Caco-2 (cell line): ENCODE data around the gene MYO5C. TPM values are rescaled to one million over a fixed set of nuclear protein-coding genes. Genes with fewer than 3 reads are reported as not detected.

ENCODE experiments used
- BruUV-seq: library from RNA; stranded (reverse); fragments of 400-500 nt; replicated peaks from 2 replicates; lab custom pipeline; 2021; lab: Mats Ljungman, UMichigan
- CTCF ChIA-PET: fragments of 300-600 bp; sonication (Branson Sonifier 250); formaldehyde crosslinking; loops from one replicate; lab custom pipeline; 2022; ENCODE audit warnings: antibody characterized with exemption; lab: Charles Lee
- POLR2A ChIA-PET: fragments of 300-600 bp; sonication (Branson Sonifier 250); formaldehyde crosslinking; loops from one replicate; lab custom pipeline; 2022; ENCODE audit warnings: antibody characterized with exemption; lab: Charles Lee
- DNase-seq, 2 experiments: peaks; one replicate each; pipeline versions ENCODE4 v3.0.0 to v3.0.0-alpha.2; 2020 to 2022
- H3K27me3 ChIP-seq: replicated peaks from 2 replicates; pipeline ENCODE4 v1.6.0; 2011; ENCODE audit warnings: low read length; ENCODE audit not compliant: control insufficient read depth, insufficient read depth
- H3K36me3 ChIP-seq: 2 replicates; pipeline ENCODE4 v1.5.1; 2011; ENCODE audit warnings: low read length; ENCODE audit not compliant: control insufficient read depth, insufficient read depth
- H3K4me1 ChIP-seq: fragments of 250-450 bp; sonication (Bioruptor Pico); 2 replicates; pipeline ENCODE4 v1.5.1; 2020; ENCODE audit warnings: mild to moderate bottlenecking
- H3K4me3 ChIP-seq: 2 replicates; pipeline ENCODE4 v1.5.1; 2011; ENCODE audit warnings: low read depth, mild to moderate bottlenecking, control low read depth, low read length
- H3K9me3 ChIP-seq: fragments of 250-450 bp; sonication (Bioruptor Pico); 2 replicates; pipeline ENCODE4 v1.5.1; 2020; ENCODE audit warnings: mild to moderate bottlenecking, moderate library complexity
- H3K27ac Mint-ChIP-seq: one replicate; pipeline ENCODE4 v1.8.0; 2022; ENCODE audit warnings: mixed read lengths; ENCODE audit not compliant: unreplicated experiment
- H3K27me3 Mint-ChIP-seq: one replicate; pipeline ENCODE4 v1.8.0; 2022; ENCODE audit warnings: mixed read lengths; ENCODE audit not compliant: insufficient read depth, unreplicated experiment
- H3K36me3 Mint-ChIP-seq: one replicate; pipeline ENCODE4 v1.8.0; 2022; ENCODE audit warnings: mild to moderate bottlenecking, mixed read lengths; ENCODE audit not compliant: insufficient read depth, unreplicated experiment
- H3K4me1 Mint-ChIP-seq: one replicate; pipeline ENCODE4 v1.8.0; 2022; ENCODE audit warnings: low read depth, mixed read lengths; ENCODE audit not compliant: unreplicated experiment
- H3K4me3 Mint-ChIP-seq: one replicate; pipeline ENCODE4 v1.8.0; 2022; ENCODE audit warnings: mild to moderate bottlenecking, moderate library complexity, mixed read lengths; ENCODE audit not compliant: unreplicated experiment
- H3K9me3 Mint-ChIP-seq: one replicate; pipeline ENCODE4 v1.8.0; 2022; ENCODE audit warnings: mixed read lengths; ENCODE audit not compliant: unreplicated experiment
- intact Hi-C: fragments of 100-400 bp; cut with micrococcal nuclease; formaldehyde crosslinking; loops from one replicate; pipeline ENCODE4 v1.10.0; 2022; ENCODE audit not compliant: unreplicated experiment
- total RNA-seq: library from RNA; stranded (reverse); gene quantifications from 2 replicates; pipeline ENCODE4 v1.2.3, GENCODE V29; 2022
- TF ChIP-seq, protein P1 (sequence below), 2 experiments: fragments of 200-600 bp in 1 of 2; IDR thresholded peaks; 1 replicate in 1 of 2; 2 replicates in 1 of 2; pipeline versions ENCODE4 v1.5.1 to v1.8.0; 2011 to 2022; ENCODE audit warnings: antibody characterized with exemption in 1 of 2, control low read depth in 1 of 2, inconsistent platforms in 1 of 2, low read depth in 1 of 2, low read length in 1 of 2, mild to moderate bottlenecking in 1 of 2, moderate library complexity in 1 of 2; ENCODE audit not compliant: insufficient read depth in 1 of 2, severe bottlenecking in 1 of 2, unreplicated experiment in 1 of 2

MYO5C gene
- total RNA-seq, 1 experiment from 2014 or later: 33.5 TPM

DNA sequence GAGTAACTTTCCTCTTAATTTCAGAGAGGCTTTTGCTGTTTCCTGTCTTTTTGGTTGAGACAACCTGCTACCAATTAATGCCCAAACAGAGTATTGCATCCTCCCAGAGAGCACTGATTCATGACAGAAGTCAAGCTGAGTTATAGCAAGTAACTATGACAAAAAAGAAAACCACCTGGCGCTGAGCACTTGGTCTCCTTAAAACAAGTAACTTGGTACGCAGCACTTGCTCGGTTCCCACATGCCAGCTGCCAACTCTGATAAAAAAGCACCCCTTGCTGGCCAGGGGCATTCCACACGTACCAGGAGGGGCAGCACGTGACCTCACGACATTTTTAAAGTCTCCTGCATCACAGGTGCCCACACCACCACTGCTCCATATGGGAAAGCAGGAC lies 13.5 kb upstream of the MYO5C start:
- no peak for DNase-seq
- no peaks in the 10 kb centered on the region for H3K27me3 Mint-ChIP-seq
- CTCF ChIA-PET: no interaction called here
- Histone ChIP-seq H3K4me3 (no peak overlapping the region), H3K36me3 (no peaks in the 10 kb centered on the region), H3K4me1 (no peaks in the 10 kb centered on the region), H3K27me3 (no peaks in the 10 kb centered on the region), H3K9me3 (no peaks in the 10 kb centered on the region)
- no peak overlapping the region for H3K27ac Mint-ChIP-seq
- intact Hi-C loops: no loop called here
- no peaks in the 10 kb centered on the region for H3K36me3 Mint-ChIP-seq
- no peaks in the 10 kb centered on the region for H3K4me1 Mint-ChIP-seq
- H3K9me3 Mint-ChIP-seq: no peaks in the 10 kb centered on the region
- no TSS peak for BruUV-seq
- POLR2A ChIA-PET: no interaction called here
- H3K4me3 Mint-ChIP-seq: no peak overlapping the region
- TF ChIP-seq, protein P1, sequence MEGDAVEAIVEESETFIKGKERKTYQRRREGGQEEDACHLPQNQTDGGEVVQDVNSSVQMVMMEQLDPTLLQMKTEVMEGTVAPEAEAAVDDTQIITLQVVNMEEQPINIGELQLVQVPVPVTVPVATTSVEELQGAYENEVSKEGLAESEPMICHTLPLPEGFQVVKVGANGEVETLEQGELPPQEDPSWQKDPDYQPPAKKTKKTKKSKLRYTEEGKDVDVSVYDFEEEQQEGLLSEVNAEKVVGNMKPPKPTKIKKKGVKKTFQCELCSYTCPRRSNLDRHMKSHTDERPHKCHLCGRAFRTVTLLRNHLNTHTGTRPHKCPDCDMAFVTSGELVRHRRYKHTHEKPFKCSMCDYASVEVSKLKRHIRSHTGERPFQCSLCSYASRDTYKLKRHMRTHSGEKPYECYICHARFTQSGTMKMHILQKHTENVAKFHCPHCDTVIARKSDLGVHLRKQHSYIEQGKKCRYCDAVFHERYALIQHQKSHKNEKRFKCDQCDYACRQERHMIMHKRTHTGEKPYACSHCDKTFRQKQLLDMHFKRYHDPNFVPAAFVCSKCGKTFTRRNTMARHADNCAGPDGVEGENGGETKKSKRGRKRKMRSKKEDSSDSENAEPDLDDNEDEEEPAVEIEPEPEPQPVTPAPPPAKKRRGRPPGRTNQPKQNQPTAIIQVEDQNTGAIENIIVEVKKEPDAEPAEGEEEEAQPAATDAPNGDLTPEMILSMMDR (IDR thresholded peaks at IDR 0.05; ENCODE audit: insufficient read depth in 1 of 2, low read depth in 1 of 2, low read length in 1 of 2, severe bottlenecking in 1 of 2, unreplicated experiment in 1 of 2): no peak

DNA sequence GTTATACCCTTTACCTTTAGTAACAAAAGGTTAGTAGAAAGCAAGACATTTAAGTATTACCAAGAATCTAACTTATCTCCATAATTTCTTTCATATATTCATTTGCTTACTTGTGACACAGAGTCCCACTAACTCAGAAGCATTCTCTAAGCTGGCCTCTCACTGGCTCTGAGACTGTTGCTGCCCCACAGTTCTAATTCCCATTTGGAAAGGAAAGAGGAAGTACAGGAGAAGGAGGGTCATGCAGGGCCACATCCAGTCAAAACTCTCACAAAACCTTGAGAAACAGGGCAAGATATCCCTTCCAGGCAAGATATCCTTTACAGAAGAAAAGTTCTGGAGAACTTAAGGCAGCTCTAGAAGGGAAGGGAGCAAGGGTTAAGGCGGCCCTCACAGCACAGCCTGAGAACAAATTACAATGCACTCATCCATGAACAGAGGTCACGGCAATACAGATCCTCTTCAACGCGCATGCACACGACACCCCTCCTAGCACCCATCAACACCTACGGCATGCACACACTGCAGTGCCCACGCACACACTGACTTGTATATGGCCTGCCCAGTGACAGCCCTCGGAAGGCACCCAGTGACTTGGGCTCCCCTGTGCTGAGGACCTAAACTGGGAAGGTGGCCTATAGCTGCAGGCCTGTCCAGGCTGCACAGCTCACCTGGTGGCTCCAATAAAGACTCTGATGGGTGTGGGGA lies 13.0 kb upstream of the MYO5C start:
- CTCF ChIA-PET: no interaction called here
- H3K4me3 Mint-ChIP-seq: no peak overlapping the region
- TF ChIP-seq, protein P1 (IDR thresholded peaks at IDR 0.05; ENCODE audit: insufficient read depth in 1 of 2, low read depth in 1 of 2, low read length in 1 of 2, severe bottlenecking in 1 of 2, unreplicated experiment in 1 of 2): no peak
- intact Hi-C loops: no loop called here
- no peaks in the 10 kb centered on the region for H3K9me3 Mint-ChIP-seq
- Histone ChIP-seq H3K36me3 (no peaks in the 10 kb centered on the region), H3K4me1 (no peaks in the 10 kb centered on the region), H3K9me3 (no peaks in the 10 kb centered on the region), H3K27me3 (no peaks in the 10 kb centered on the region), H3K4me3 (no peak overlapping the region)
- DNase-seq: no peak
- no TSS peak for BruUV-seq
- POLR2A ChIA-PET: no interaction called here
- H3K36me3 Mint-ChIP-seq: no peaks in the 10 kb centered on the region
- H3K27ac Mint-ChIP-seq: no peak overlapping the region
- H3K4me1 Mint-ChIP-seq: no peaks in the 10 kb centered on the region
- no peaks in the 10 kb centered on the region for H3K27me3 Mint-ChIP-seq

GRCh38 chr15:52307847-52308246 lies 12.2 kb upstream of the MYO5C start:
- CTCF ChIA-PET: no interaction called here
- Mint-ChIP-seq H3K9me3 (no peaks in the 10 kb centered on the region), H3K36me3 (no peaks in the 10 kb centered on the region), H3K27me3 (no peaks in the 10 kb centered on the region), H3K27ac (no peak overlapping the region), H3K4me1 (no peaks in the 10 kb centered on the region), H3K4me3 (no peak overlapping the region)
- Histone ChIP-seq H3K36me3 (no peaks in the 10 kb centered on the region), H3K4me1 (no peaks in the 10 kb centered on the region), H3K27me3 (no peaks in the 10 kb centered on the region), H3K4me3 (no peak overlapping the region), H3K9me3 (no peaks in the 10 kb centered on the region)
- intact Hi-C loops: no loop called here
- DNase-seq: no peak
- no TSS peak for BruUV-seq
- TF ChIP-seq, protein P1 (IDR thresholded peaks at IDR 0.05; ENCODE audit: insufficient read depth in 1 of 2, low read depth in 1 of 2, low read length in 1 of 2, severe bottlenecking in 1 of 2, unreplicated experiment in 1 of 2): no peak
- POLR2A ChIA-PET: no interaction called here
